HEK293 (cell line): Measurements from ENCODE around the gene CHRM5.

Source experiments
- GLIS1 ChIP-seq: fragments of 450-650 bp; formaldehyde crosslinking; IDR thresholded peaks from 2 replicates; pipeline ENCODE4 v1.5.1; 2016; ENCODE audit warnings: missing biosample characterization, missing genetic modification characterization
- HOXD13 ChIP-seq: sonication (generic); formaldehyde crosslinking; IDR thresholded peaks from 2 replicates; pipeline ENCODE4 v1.8.0; 2022; ENCODE audit warnings: missing genetic modification reagents, borderline replicate concordance
- KLF10 ChIP-seq: fragments of 450-650 bp; IDR thresholded peaks from 2 replicates; pipeline ENCODE4 v1.5.1; 2018; ENCODE audit warnings: missing biosample characterization, mild to moderate bottlenecking, missing genetic modification characterization
- REPIN1 ChIP-seq: fragments of 450-650 bp; formaldehyde crosslinking; IDR thresholded peaks from 2 replicates; pipeline ENCODE4 v1.5.1; 2017; ENCODE audit warnings: missing biosample characterization, missing genetic modification characterization, low read depth
- YY2 ChIP-seq: fragments of 450-650 bp; formaldehyde crosslinking; IDR thresholded peaks from 2 replicates; pipeline ENCODE4 v1.5.1; 2016; ENCODE audit warnings: missing biosample characterization, missing genetic modification characterization
- ZEB2 ChIP-seq: fragments of 450-650 bp; formaldehyde crosslinking; IDR thresholded peaks from 2 replicates; pipeline ENCODE4 v1.5.1; 2016; ENCODE audit warnings: missing biosample characterization, missing genetic modification characterization
- ZNF202 ChIP-seq: fragments of 450-650 bp; formaldehyde crosslinking; IDR thresholded peaks from 2 replicates; pipeline ENCODE4 v1.5.1; 2016; ENCODE audit warnings: missing biosample characterization, missing genetic modification characterization, borderline replicate concordance
- ZNF335 ChIP-seq: fragments of 450-650 bp; formaldehyde crosslinking; conservative IDR thresholded peaks from 2 replicates; pipeline ENCODE4 v1.5.1; 2016; ENCODE audit warnings: missing biosample characterization, missing genetic modification characterization
- ZNF394 ChIP-seq: fragments of 450-650 bp; formaldehyde crosslinking; IDR thresholded peaks from 2 replicates; pipeline ENCODE4 v1.5.1; 2016; ENCODE audit warnings: missing biosample characterization, missing genetic modification characterization, mild to moderate bottlenecking, moderate library complexity, borderline replicate concordance
- ZNF423 ChIP-seq: fragments of 450-650 bp; formaldehyde crosslinking; IDR thresholded peaks from 2 replicates; pipeline ENCODE4 v1.5.1; 2016; ENCODE audit warnings: missing biosample characterization, missing genetic modification characterization
- ZNF473 ChIP-seq: fragments of 450-650 bp; formaldehyde crosslinking; IDR thresholded peaks from 2 replicates; pipeline ENCODE4 v1.5.1; 2017; ENCODE audit warnings: missing biosample characterization, missing genetic modification characterization
- ZNF514 ChIP-seq: fragments of 450-650 bp; formaldehyde crosslinking; IDR thresholded peaks from 2 replicates; pipeline ENCODE4 v1.5.1; 2016; ENCODE audit warnings: missing biosample characterization, missing genetic modification characterization
- ZNF610 ChIP-seq: fragments of 450-650 bp; formaldehyde crosslinking; IDR thresholded peaks from 2 replicates; pipeline ENCODE4 v1.5.1; 2016; ENCODE audit warnings: missing biosample characterization, missing genetic modification characterization, borderline replicate concordance
- ZNF629 ChIP-seq: fragments of 450-650 bp; formaldehyde crosslinking; IDR thresholded peaks from 2 replicates; pipeline ENCODE4 v1.5.1; 2017; ENCODE audit warnings: missing biosample characterization, missing genetic modification characterization
- ZNF701 ChIP-seq: fragments of 450-650 bp; formaldehyde crosslinking; IDR thresholded peaks from 2 replicates; pipeline ENCODE4 v1.5.1; 2016; ENCODE audit warnings: missing biosample characterization, missing genetic modification characterization
- ZNF707 ChIP-seq: fragments of 450-650 bp; formaldehyde crosslinking; IDR thresholded peaks from 2 replicates; pipeline ENCODE4 v1.5.1; 2016; ENCODE audit warnings: missing biosample characterization, missing genetic modification characterization
- ZNF792 ChIP-seq: fragments of 450-650 bp; formaldehyde crosslinking; IDR thresholded peaks from 2 replicates; pipeline ENCODE4 v1.5.1; 2016; ENCODE audit warnings: missing biosample characterization, missing genetic modification characterization
- TF ChIP-seq, protein P1 (sequence below): sonication (generic); formaldehyde crosslinking; IDR thresholded peaks from 2 replicates; pipeline ENCODE4 v1.8.1; 2022; ENCODE audit warnings: mild to moderate bottlenecking, moderate library complexity, missing genetic modification reagents
- TF ChIP-seq, protein P2 (sequence below): fragments of 450-650 bp; formaldehyde crosslinking; IDR thresholded peaks from 2 replicates; pipeline ENCODE4 v1.5.1; 2016; ENCODE audit warnings: missing biosample characterization, missing genetic modification characterization, borderline replicate concordance
- TF ChIP-seq, protein P3 (sequence below): fragments of 450-650 bp; formaldehyde crosslinking; IDR thresholded peaks from 2 replicates; pipeline ENCODE4 v1.5.1; 2016; ENCODE audit warnings: missing biosample characterization, missing genetic modification characterization
- TF ChIP-seq, protein P4 (sequence below): fragments of 450-650 bp; formaldehyde crosslinking; IDR thresholded peaks from 2 replicates; pipeline ENCODE4 v1.5.1; 2016; ENCODE audit warnings: missing biosample characterization, missing genetic modification characterization
- TF ChIP-seq, protein P5 (sequence below): fragments of 450-650 bp; formaldehyde crosslinking; IDR thresholded peaks from 2 replicates; pipeline ENCODE4 v1.5.1; 2016; ENCODE audit warnings: missing biosample characterization, missing genetic modification characterization
- TF ChIP-seq, protein P6 (sequence below): fragments of 450-650 bp; formaldehyde crosslinking; IDR thresholded peaks from 2 replicates; pipeline ENCODE4 v1.5.1; 2016; ENCODE audit warnings: missing biosample characterization, missing genetic modification characterization

The CHRM5 gene

DNA sequence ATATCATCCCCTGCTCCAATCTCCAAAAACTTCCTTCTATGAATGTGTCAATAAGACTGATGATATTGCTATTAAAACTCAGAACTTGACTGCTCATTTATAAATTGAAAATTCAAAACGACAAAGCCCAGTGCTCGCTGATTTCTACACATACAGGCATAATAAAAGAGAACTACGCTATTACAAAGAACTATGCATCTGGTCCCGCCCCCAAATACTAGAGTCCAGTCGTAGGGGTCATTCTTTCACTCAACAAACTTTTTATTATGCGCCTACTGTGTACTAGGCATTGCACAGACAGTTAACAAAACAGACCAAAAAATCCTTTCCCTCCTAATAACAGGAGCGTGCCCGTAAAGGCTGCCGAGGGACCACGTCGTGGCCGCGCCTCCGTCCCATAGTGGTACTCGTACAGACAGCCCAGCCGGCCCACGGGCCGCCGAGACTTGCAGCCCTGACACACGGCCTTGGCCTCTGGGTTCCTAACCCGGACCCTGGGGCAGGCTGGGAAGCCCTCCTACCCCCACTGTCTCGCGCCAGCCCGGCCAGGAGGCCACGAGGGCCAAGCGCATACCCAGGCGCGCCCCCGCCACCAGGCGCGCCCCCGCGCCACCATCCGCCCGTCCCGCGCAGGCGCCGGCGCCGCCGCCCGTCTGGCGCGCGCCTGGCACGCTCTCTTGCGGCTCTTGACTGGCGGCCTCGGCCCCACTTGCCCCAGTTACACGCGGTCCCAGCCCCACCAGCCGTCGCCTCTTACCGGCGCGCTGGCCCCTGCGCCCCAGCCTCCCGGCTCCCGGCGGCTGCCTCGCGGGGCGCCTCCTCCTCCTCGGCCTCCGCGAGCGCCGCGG, 70.0 kb downstream of the CHRM5 start (continued):
- TF ChIP-seq, protein P1, sequence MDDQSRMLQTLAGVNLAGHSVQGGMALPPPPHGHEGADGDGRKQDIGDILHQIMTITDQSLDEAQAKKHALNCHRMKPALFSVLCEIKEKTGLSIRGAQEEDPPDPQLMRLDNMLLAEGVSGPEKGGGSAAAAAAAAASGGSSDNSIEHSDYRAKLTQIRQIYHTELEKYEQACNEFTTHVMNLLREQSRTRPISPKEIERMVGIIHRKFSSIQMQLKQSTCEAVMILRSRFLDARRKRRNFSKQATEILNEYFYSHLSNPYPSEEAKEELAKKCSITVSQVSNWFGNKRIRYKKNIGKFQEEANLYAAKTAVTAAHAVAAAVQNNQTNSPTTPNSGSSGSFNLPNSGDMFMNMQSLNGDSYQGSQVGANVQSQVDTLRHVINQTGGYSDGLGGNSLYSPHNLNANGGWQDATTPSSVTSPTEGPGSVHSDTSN = peak; percentile 54; the same call in 1 of the 2 replicates
- TF ChIP-seq, protein P2, sequence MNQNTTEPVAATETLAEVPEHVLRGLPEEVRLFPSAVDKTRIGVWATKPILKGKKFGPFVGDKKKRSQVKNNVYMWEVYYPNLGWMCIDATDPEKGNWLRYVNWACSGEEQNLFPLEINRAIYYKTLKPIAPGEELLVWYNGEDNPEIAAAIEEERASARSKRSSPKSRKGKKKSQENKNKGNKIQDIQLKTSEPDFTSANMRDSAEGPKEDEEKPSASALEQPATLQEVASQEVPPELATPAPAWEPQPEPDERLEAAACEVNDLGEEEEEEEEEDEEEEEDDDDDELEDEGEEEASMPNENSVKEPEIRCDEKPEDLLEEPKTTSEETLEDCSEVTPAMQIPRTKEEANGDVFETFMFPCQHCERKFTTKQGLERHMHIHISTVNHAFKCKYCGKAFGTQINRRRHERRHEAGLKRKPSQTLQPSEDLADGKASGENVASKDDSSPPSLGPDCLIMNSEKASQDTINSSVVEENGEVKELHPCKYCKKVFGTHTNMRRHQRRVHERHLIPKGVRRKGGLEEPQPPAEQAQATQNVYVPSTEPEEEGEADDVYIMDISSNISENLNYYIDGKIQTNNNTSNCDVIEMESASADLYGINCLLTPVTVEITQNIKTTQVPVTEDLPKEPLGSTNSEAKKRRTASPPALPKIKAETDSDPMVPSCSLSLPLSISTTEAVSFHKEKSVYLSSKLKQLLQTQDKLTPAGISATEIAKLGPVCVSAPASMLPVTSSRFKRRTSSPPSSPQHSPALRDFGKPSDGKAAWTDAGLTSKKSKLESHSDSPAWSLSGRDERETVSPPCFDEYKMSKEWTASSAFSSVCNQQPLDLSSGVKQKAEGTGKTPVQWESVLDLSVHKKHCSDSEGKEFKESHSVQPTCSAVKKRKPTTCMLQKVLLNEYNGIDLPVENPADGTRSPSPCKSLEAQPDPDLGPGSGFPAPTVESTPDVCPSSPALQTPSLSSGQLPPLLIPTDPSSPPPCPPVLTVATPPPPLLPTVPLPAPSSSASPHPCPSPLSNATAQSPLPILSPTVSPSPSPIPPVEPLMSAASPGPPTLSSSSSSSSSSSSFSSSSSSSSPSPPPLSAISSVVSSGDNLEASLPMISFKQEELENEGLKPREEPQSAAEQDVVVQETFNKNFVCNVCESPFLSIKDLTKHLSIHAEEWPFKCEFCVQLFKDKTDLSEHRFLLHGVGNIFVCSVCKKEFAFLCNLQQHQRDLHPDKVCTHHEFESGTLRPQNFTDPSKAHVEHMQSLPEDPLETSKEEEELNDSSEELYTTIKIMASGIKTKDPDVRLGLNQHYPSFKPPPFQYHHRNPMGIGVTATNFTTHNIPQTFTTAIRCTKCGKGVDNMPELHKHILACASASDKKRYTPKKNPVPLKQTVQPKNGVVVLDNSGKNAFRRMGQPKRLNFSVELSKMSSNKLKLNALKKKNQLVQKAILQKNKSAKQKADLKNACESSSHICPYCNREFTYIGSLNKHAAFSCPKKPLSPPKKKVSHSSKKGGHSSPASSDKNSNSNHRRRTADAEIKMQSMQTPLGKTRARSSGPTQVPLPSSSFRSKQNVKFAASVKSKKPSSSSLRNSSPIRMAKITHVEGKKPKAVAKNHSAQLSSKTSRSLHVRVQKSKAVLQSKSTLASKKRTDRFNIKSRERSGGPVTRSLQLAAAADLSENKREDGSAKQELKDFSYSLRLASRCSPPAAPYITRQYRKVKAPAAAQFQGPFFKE (tag by site-specific recombination) = no peak
- TF ChIP-seq YY2 (tag by site-specific recombination) = no peak
- TF ChIP-seq HOXD13 = no peak
- TF ChIP-seq ZNF707 (tag by site-specific recombination) = no peak
- no peak for TF ChIP-seq REPIN1 (tag by site-specific recombination)
- no peak for TF ChIP-seq ZNF394 (tag by site-specific recombination)
- peak; percentile 97 for TF ChIP-seq ZNF792
- no peak for TF ChIP-seq KLF10 (tag by site-specific recombination)
- no peak for TF ChIP-seq ZNF629 (tag by site-specific recombination)
- TF ChIP-seq, protein P3, sequence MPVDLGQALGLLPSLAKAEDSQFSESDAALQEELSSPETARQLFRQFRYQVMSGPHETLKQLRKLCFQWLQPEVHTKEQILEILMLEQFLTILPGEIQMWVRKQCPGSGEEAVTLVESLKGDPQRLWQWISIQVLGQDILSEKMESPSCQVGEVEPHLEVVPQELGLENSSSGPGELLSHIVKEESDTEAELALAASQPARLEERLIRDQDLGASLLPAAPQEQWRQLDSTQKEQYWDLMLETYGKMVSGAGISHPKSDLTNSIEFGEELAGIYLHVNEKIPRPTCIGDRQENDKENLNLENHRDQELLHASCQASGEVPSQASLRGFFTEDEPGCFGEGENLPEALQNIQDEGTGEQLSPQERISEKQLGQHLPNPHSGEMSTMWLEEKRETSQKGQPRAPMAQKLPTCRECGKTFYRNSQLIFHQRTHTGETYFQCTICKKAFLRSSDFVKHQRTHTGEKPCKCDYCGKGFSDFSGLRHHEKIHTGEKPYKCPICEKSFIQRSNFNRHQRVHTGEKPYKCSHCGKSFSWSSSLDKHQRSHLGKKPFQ (tag by site-specific recombination) = no peak
- TF ChIP-seq, protein P4, sequence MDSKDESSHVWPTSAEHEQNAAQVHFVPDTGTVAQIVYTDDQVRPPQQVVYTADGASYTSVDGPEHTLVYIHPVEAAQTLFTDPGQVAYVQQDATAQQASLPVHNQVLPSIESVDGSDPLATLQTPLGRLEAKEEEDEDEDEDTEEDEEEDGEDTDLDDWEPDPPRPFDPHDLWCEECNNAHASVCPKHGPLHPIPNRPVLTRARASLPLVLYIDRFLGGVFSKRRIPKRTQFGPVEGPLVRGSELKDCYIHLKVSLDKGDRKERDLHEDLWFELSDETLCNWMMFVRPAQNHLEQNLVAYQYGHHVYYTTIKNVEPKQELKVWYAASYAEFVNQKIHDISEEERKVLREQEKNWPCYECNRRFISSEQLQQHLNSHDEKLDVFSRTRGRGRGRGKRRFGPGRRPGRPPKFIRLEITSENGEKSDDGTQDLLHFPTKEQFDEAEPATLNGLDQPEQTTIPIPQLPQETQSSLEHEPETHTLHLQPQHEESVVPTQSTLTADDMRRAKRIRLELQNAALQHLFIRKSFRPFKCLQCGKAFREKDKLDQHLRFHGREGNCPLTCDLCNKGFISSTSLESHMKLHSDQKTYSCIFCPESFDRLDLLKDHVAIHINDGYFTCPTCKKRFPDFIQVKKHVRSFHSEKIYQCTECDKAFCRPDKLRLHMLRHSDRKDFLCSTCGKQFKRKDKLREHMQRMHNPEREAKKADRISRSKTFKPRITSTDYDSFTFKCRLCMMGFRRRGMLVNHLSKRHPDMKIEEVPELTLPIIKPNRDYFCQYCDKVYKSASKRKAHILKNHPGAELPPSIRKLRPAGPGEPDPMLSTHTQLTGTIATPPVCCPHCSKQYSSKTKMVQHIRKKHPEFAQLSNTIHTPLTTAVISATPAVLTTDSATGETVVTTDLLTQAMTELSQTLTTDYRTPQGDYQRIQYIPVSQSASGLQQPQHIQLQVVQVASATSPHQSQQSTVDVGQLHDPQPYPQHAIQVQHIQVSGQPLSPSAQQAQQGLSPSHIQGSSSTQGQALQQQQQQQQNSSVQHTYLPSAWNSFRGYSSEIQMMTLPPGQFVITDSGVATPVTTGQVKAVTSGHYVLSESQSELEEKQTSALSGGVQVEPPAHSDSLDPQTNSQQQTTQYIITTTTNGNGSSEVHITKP (tag by site-specific recombination) = no peak
- TF ChIP-seq, protein P5, sequence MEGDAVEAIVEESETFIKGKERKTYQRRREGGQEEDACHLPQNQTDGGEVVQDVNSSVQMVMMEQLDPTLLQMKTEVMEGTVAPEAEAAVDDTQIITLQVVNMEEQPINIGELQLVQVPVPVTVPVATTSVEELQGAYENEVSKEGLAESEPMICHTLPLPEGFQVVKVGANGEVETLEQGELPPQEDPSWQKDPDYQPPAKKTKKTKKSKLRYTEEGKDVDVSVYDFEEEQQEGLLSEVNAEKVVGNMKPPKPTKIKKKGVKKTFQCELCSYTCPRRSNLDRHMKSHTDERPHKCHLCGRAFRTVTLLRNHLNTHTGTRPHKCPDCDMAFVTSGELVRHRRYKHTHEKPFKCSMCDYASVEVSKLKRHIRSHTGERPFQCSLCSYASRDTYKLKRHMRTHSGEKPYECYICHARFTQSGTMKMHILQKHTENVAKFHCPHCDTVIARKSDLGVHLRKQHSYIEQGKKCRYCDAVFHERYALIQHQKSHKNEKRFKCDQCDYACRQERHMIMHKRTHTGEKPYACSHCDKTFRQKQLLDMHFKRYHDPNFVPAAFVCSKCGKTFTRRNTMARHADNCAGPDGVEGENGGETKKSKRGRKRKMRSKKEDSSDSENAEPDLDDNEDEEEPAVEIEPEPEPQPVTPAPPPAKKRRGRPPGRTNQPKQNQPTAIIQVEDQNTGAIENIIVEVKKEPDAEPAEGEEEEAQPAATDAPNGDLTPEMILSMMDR (tag by site-specific recombination) = no peak
- no peak for TF ChIP-seq ZNF701 (tag by site-specific recombination)
- TF ChIP-seq ZNF514 (tag by site-specific recombination) = no peak
- TF ChIP-seq, protein P6, sequence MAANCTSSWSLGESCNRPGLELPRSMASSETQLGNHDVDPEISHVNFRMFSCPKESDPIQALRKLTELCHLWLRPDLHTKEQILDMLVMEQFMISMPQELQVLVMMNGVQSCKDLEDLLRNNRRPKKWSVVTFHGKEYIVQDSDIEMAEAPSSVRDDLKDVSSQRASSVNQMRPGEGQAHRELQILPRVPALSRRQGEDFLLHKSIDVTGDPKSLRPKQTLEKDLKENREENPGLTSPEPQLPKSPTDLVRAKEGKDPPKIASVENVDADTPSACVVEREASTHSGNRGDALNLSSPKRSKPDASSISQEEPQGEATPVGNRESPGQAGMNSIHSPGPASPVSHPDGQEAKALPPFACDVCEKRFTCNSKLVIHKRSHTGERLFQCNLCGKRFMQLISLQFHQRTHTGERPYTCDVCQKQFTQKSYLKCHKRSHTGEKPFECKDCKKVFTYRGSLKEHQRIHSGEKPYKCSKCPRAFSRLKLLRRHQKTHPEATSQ (tag by site-specific recombination) = no peak
- TF ChIP-seq ZNF202 = no peak
- peak; percentile 89 for TF ChIP-seq ZNF335 (tag by site-specific recombination)
- TF ChIP-seq GLIS1 = no peak
- TF ChIP-seq ZNF473 (tag by site-specific recombination) = no peak
- no peak for TF ChIP-seq ZNF423 (tag by site-specific recombination)
- TF ChIP-seq ZEB2 (tag by site-specific recombination) = no peak
- TF ChIP-seq ZNF610 = no peak
